CD4-positive, alpha-beta T cell treated with Interleukin-10 for 1 hour (primary cell): Measurements from ENCODE around the gene KIF3B.
"Not testable (repeated sequence)": the region's sequence is repeated elsewhere in the genome, so short reads cannot be mapped to it uniquely, and the experiment has no call there.

ENCODE experiments used
- DNase-seq: peaks from one replicate; pipeline ENCODE4 v3.0.0-alpha.2; 2020

The KIF3B gene

GRCh38 chr20:32249030-32249738 lies 28.3 kb upstream of the KIF3B start:
- peak; percentile 69 for DNase-seq

- no peak for DNase-seq
These were observed 26.0 kb upstream of the KIF3B start for GRCh38 chr20:32251470-32251869.

- peak; percentile 16 for DNase-seq
These were observed 25.3 kb upstream of the KIF3B start for GRCh38 chr20:32252189-32252588.

GRCh38 chr20:32260973-32261372 lies 16.5 kb upstream of the KIF3B start:
- not testable (repeated sequence) for DNase-seq

- no peak for DNase-seq
These were observed 15.8 kb upstream of the KIF3B start for GRCh38 chr20:32261644-32262043.

- DNase-seq = no peak
These were observed 14.0 kb upstream of the KIF3B start for GRCh38 chr20:32263398-32263954.

- no peak for DNase-seq
These were observed 5.8 kb upstream of the KIF3B start for GRCh38 chr20:32271620-32272019.

GRCh38 chr20:32274359-32274758 lies 3.1 kb upstream of the KIF3B start:
- no peak for DNase-seq

- not testable (repeated sequence) for DNase-seq
These were observed 2.3 kb upstream of the KIF3B start for GRCh38 chr20:32275163-32275562.

GRCh38 chr20:32278199-32278643 lies 770 bp downstream of the KIF3B start:
- peak; percentile 9 for DNase-seq

GRCh38 chr20:32281711-32282110 lies 4.3 kb downstream of the KIF3B start:
- DNase-seq = no peak

- no peak for DNase-seq
These were observed 5.0 kb downstream of the KIF3B start for GRCh38 chr20:32282461-32282860.

GRCh38 chr20:32285082-32285620 lies 7.7 kb downstream of the KIF3B start:
- DNase-seq = peak; percentile 12

- peak; percentile 72 for DNase-seq
These were observed 8.3 kb downstream of the KIF3B start for GRCh38 chr20:32285621-32286371.

- no peak for DNase-seq
These were observed 9.8 kb downstream of the KIF3B start for GRCh38 chr20:32287231-32287638.

- DNase-seq = no peak
These were observed 10.9 kb downstream of the KIF3B start for GRCh38 chr20:32288225-32288849.

GRCh38 chr20:32289299-32289660 lies 11.8 kb downstream of the KIF3B start:
- DNase-seq = not testable (repeated sequence)

GRCh38 chr20:32289661-32290431 lies 12.4 kb downstream of the KIF3B start:
- no peak for DNase-seq

GRCh38 chr20:32291166-32291565 lies 13.7 kb downstream of the KIF3B start:
- DNase-seq = no peak

GRCh38 chr20:32292548-32292947 lies 15.1 kb downstream of the KIF3B start:
- DNase-seq = no peak

GRCh38 chr20:32294071-32294470 lies 16.6 kb downstream of the KIF3B start:
- no peak for DNase-seq

GRCh38 chr20:32296412-32296811 lies 19.0 kb downstream of the KIF3B start:
- DNase-seq = no peak
